Astrocyte (in vitro differentiated cells and primary cell): ENCODE results near the gene PPP2R2C. TPM values are rescaled to one million over a fixed set of nuclear protein-coding genes. Genes with fewer than 3 reads are reported as not detected.

ENCODE experiments used
- DNase-seq: peaks from one replicate; pipeline ENCODE4 v3.0.0-alpha.2; 2010; ENCODE audit warnings: low read depth
- FAIRE-seq: peaks from 2 replicates; lab custom pipeline; 2011; peaks lifted over from hg19 to GRCh38; lab: Jason Lieb, UNC
- H2AFZ ChIP-seq: 2 replicates; pipeline ENCODE4 v1.6.0; 2012; ENCODE audit warnings: low read depth, low read length, inconsistent platforms
- H3K27ac ChIP-seq: 2 replicates; pipeline ENCODE4 v1.5.1; 2011; ENCODE audit warnings: low read depth, low read length, inconsistent platforms
- H3K27me3 ChIP-seq: 2 replicates; pipeline ENCODE4 v1.6.0; 2011; ENCODE audit warnings: low read length, inconsistent platforms; ENCODE audit not compliant: insufficient read depth
- H3K36me3 ChIP-seq: 2 replicates; pipeline ENCODE4 v1.5.1; 2011; ENCODE audit warnings: low read length, inconsistent platforms; ENCODE audit not compliant: insufficient read depth
- H3K4me1 ChIP-seq: 2 replicates; pipeline ENCODE4 v1.5.1; 2011; ENCODE audit warnings: low read length, inconsistent platforms; ENCODE audit not compliant: insufficient read depth
- H3K4me2 ChIP-seq: 2 replicates; pipeline ENCODE4 v1.6.0; 2012; ENCODE audit warnings: low read length, inconsistent platforms
- H3K4me3 ChIP-seq: 2 replicates; pipeline ENCODE4 v1.5.1; 2011; ENCODE audit warnings: low read depth, mild to moderate bottlenecking, low read length, inconsistent platforms; ENCODE audit not compliant: insufficient read depth
- H3K79me2 ChIP-seq: 2 replicates; pipeline ENCODE4 v1.6.0; 2012; ENCODE audit warnings: mild to moderate bottlenecking, low read length, inconsistent platforms; ENCODE audit not compliant: insufficient read depth
- H3K9ac ChIP-seq: 2 replicates; pipeline ENCODE4 v1.6.0; 2012; ENCODE audit warnings: mild to moderate bottlenecking, low read length, inconsistent platforms
- H3K9me3 ChIP-seq: 2 replicates; pipeline ENCODE4 v1.5.1; 2012; ENCODE audit warnings: low read depth, mild to moderate bottlenecking, low read length, inconsistent platforms; ENCODE audit not compliant: insufficient read depth
- H4K20me1 ChIP-seq: 2 replicates; pipeline ENCODE4 v1.6.0; 2012; ENCODE audit warnings: low read length, inconsistent platforms; ENCODE audit not compliant: insufficient read depth
- H3K27ac Mint-ChIP-seq: one replicate; pipeline ENCODE4 v1.8.0; 2021; ENCODE audit warnings: mild to moderate bottlenecking, mixed read lengths; ENCODE audit not compliant: unreplicated experiment
- H3K27me3 Mint-ChIP-seq: one replicate; pipeline ENCODE4 v1.8.0; 2021; ENCODE audit warnings: low read depth, mixed read lengths; ENCODE audit not compliant: unreplicated experiment
- H3K36me3 Mint-ChIP-seq: one replicate; pipeline ENCODE4 v1.8.0; 2021; ENCODE audit warnings: low read depth, mixed read lengths; ENCODE audit not compliant: unreplicated experiment
- H3K4me1 Mint-ChIP-seq: one replicate; pipeline ENCODE4 v1.8.0; 2021; ENCODE audit warnings: low read depth, mixed read lengths; ENCODE audit not compliant: unreplicated experiment
- H3K4me3 Mint-ChIP-seq: one replicate; pipeline ENCODE4 v1.8.0; 2021; ENCODE audit warnings: mild to moderate bottlenecking, moderate library complexity, mixed read lengths; ENCODE audit not compliant: unreplicated experiment
- H3K9me3 Mint-ChIP-seq: one replicate; pipeline ENCODE4 v1.8.0; 2021; ENCODE audit warnings: mild to moderate bottlenecking, mixed read lengths; ENCODE audit not compliant: unreplicated experiment
- CTCF ChIP-seq: IDR thresholded peaks from 2 replicates; pipeline ENCODE4 v1.5.1; 2011; ENCODE audit warnings: low read depth, mild to moderate bottlenecking, inconsistent platforms, low read length, moderate library complexity; ENCODE audit not compliant: insufficient read depth
- EZH2 ChIP-seq: IDR thresholded peaks from 2 replicates; pipeline ENCODE4 v1.6.1; 2012; ENCODE audit warnings: mild to moderate bottlenecking, low read length, inconsistent platforms; ENCODE audit not compliant: insufficient read depth
- total RNA-seq: library from RNA; stranded (reverse); gene quantifications from 2 replicates; pipeline ENCODE4 v1.2.1, GENCODE V29; 2021

The PPP2R2C gene
- total RNA-seq, 1 donor from 2014 or later = 1.1 TPM

- TF ChIP-seq CTCF = no peak
- TF ChIP-seq EZH2 = no peak
- Histone ChIP-seq H3K4me1 (no peaks in the 10 kb centered on the region), H3K4me2 (no peak overlapping the region), H3K27ac (no peak overlapping the region), H3K36me3 (no peaks in the 10 kb centered on the region), H3K79me2 (no peaks in the 10 kb centered on the region), H3K27me3 (peaks cover 8% of the 10 kb centered on the region), H3K9ac (no peak overlapping the region), H3K9me3 (no peaks in the 10 kb centered on the region), H4K20me1 (no peaks in the 10 kb centered on the region), H2AFZ (no peak overlapping the region), H3K4me3 (no peak overlapping the region)
- no peaks in the 10 kb centered on the region for H3K9me3 Mint-ChIP-seq
- no peak for FAIRE-seq
- no peaks in the 10 kb centered on the region for H3K4me1 Mint-ChIP-seq
- no peak overlapping the region for H3K27ac Mint-ChIP-seq
- peaks cover 3% of the 10 kb centered on the region for H3K36me3 Mint-ChIP-seq
- H3K27me3 Mint-ChIP-seq = peaks cover 69% of the 10 kb centered on the region
- DNase-seq = no peak
- H3K4me3 Mint-ChIP-seq = no peak overlapping the region
These were observed 20.1 kb downstream of the PPP2R2C start for GRCh38 chr4:6452116-6452896.

- H3K36me3 Mint-ChIP-seq = peaks cover 3% of the 10 kb centered on the region
These were observed 21.1 kb downstream of the PPP2R2C start for GRCh38 chr4:6451309-6451708.

More at GRCh38 chr4:6451309-6451708, 21.1 kb downstream of the PPP2R2C start:
- no peak overlapping the region for H3K27ac Mint-ChIP-seq
- TF ChIP-seq CTCF (no peak), EZH2 (no peak)
- H3K9me3 Mint-ChIP-seq = no peaks in the 10 kb centered on the region
- no peak overlapping the region for H3K9ac ChIP-seq
- H3K36me3 ChIP-seq = no peaks in the 10 kb centered on the region
- no peak for DNase-seq
- no peaks in the 10 kb centered on the region for H3K79me2 ChIP-seq
- H3K4me3 Mint-ChIP-seq = no peak overlapping the region
- H3K27ac ChIP-seq = no peak overlapping the region
- H3K27me3 Mint-ChIP-seq = peaks cover 76% of the 10 kb centered on the region
- peaks cover 11% of the 10 kb centered on the region for H3K27me3 ChIP-seq
- no peaks in the 10 kb centered on the region for H4K20me1 ChIP-seq
- H3K4me3 ChIP-seq = no peak overlapping the region
- H3K4me1 ChIP-seq = no peaks in the 10 kb centered on the region
- no peak for FAIRE-seq
- H2AFZ ChIP-seq = no peak overlapping the region
- H3K9me3 ChIP-seq = no peaks in the 10 kb centered on the region
- H3K4me1 Mint-ChIP-seq = no peaks in the 10 kb centered on the region
- H3K4me2 ChIP-seq = no peak overlapping the region
